Skin of body (tissue), 2 donors: ENCODE results near the gene NBPF20. TPM values are rescaled to one million over a fixed set of nuclear protein-coding genes. Genes with fewer than 3 reads are reported as not detected.
"Not testable (repeated sequence)": the region's sequence is repeated elsewhere in the genome, so short reads cannot be mapped to it uniquely, and the experiment has no call there.

Source experiments
- DNase-seq: peaks from one replicate; lab custom pipeline; 2025; lab: John Stamatoyannopoulos, UW
- total RNA-seq: library from RNA; depleted of rRNA; stranded (reverse); fragments of >200 nt; gene quantifications from one replicate; pipeline ENCODE4 v1.2.3, GENCODE V29; 2014

The NBPF20 gene
- 2.3 TPM for total RNA-seq

GRCh38 chr1:145425436-145426029, at the start of gene NBPF20:
NBPF20 (minus strand) TSS chr1:145425603; CDS start chr1:145405272, 20,331 bp downstream.
- no peak for DNase-seq

DNA sequence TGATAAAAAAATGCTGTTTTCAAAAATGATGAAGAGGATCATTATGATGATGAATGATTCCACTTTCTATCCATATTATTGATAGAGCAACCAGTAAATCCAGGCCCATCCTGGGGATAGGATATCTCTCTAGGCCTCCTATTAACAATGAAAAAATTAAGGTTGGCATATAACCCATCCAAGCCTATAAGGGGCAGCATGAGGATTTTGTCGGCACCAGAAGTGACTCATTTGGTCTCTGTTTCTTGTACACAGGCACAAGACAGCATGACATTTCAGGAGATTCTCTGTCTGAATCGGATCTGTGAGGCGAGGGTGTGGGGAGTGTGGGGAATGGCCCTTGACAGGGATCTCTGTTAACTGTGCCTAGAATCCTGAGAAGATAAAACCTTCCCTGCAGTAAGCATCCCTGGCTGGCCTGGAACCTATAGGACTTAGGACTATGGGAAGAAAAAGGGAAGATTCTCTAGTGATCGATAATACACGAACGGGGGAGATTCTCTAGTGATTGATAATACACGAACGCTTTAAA, 49.5 kb upstream of the NBPF20 start:
- DNase-seq: not testable (repeated sequence)

- DNase-seq: not testable (repeated sequence)
These were observed 47.3 kb upstream of the NBPF20 start for GRCh38 chr1:145472731-145473130.

DNA sequence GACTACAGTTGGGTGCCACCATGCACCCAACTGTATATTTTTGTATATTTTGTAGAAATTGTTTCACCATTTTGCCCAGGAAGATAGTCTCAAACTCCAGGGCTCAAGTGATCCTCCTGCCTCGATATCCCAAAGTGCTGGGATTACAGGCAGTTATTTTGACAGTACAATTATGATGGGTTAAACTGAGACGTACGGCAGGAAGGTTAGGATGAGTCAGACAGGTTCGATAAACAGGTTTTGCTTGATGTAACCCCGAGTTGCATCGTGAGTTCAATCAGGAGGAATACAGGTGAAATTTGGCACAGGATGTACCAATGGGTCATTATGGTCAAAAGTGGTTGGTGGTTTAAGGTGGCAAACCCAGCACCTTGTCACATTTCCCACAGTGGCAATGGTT, 46.0 kb upstream of the NBPF20 start:
- DNase-seq: not testable (repeated sequence)

GRCh38 chr1:145465405-145466144, 40.2 kb upstream of the NBPF20 start:
- peak; percentile 6 for DNase-seq

- DNase-seq: not testable (repeated sequence)
These were observed 39.4 kb upstream of the NBPF20 start for GRCh38 chr1:145464708-145465336.

GRCh38 chr1:145464017-145464416, 38.6 kb upstream of the NBPF20 start:
- DNase-seq: not testable (repeated sequence)

- DNase-seq: not testable (repeated sequence)
These were observed 35.3 kb upstream of the NBPF20 start for GRCh38 chr1:145460684-145461083.

GRCh38 chr1:145460048-145460447, 34.6 kb upstream of the NBPF20 start:
- not testable (repeated sequence) for DNase-seq

GRCh38 chr1:145459591-145459990, 34.2 kb upstream of the NBPF20 start:
- DNase-seq: not testable (repeated sequence)

GRCh38 chr1:145459063-145459462, 33.7 kb upstream of the NBPF20 start:
- not testable (repeated sequence) for DNase-seq

GRCh38 chr1:145454824-145455177, 29.4 kb upstream of the NBPF20 start:
- not testable (repeated sequence) for DNase-seq

GRCh38 chr1:145453873-145454823, 28.7 kb upstream of the NBPF20 start:
- not testable (repeated sequence) for DNase-seq

- DNase-seq: not testable (repeated sequence)
These were observed 27.1 kb upstream of the NBPF20 start for GRCh38 chr1:145452506-145452905.

DNA sequence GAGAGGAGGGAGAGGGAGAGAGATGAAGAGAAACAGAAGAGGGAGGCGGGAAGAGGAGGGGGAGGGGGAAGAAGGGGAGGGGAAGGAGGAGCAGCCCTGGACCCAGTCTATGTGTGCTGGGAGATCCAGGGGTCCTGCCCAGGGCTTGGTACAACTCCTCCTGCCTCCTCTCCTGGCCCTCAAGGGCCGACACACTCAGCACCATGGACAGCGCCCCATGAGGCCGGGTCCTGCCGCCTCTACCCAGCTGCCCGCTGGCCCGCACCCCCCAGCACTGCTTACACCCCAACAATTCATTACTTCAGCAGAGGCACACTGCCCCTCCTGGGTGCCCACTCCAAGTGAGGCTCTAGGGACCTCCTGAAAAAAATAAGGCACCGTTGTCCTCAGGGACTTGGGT, 26.5 kb upstream of the NBPF20 start:
- DNase-seq: not testable (repeated sequence)

DNA sequence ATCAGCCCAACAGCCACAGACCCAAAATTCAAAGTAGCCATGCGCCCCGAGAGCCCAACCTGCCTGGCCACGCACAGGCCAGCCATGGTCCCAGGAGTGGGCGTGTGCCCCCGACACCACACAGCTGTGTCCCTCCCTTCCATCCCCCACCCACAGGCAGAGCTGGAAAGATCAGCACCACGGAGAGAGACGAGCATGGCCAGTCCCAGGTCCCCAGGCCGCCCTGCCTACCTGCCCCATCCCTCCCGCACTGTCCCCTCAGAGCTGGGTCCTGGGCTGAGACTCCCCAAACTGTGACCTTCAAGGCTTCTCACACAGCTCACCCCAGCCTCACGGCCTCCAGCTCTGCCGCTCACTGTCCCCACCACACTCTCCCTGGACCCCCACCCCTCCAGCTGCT, 19.8 kb upstream of the NBPF20 start:
- not testable (repeated sequence) for DNase-seq

DNA sequence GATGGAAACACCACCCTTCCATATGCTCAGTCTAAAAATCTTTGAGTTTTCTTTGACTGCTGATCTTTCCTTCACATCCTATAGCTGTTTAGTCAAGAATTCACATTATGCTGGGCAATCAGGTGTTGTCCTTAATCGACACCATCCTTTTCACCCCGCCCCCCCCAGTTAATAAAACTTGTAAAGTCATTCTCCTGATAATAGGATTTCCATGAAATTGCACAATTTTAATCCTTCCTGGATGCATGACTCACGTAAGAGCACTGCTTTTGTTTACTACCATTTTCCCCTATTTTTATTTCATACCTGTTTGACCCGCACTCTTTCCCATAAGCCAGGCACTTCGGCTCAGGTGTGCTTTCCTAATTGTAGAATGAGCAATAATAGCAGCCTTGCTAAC, 16.9 kb upstream of the NBPF20 start:
- DNase-seq: not testable (repeated sequence)

DNA sequence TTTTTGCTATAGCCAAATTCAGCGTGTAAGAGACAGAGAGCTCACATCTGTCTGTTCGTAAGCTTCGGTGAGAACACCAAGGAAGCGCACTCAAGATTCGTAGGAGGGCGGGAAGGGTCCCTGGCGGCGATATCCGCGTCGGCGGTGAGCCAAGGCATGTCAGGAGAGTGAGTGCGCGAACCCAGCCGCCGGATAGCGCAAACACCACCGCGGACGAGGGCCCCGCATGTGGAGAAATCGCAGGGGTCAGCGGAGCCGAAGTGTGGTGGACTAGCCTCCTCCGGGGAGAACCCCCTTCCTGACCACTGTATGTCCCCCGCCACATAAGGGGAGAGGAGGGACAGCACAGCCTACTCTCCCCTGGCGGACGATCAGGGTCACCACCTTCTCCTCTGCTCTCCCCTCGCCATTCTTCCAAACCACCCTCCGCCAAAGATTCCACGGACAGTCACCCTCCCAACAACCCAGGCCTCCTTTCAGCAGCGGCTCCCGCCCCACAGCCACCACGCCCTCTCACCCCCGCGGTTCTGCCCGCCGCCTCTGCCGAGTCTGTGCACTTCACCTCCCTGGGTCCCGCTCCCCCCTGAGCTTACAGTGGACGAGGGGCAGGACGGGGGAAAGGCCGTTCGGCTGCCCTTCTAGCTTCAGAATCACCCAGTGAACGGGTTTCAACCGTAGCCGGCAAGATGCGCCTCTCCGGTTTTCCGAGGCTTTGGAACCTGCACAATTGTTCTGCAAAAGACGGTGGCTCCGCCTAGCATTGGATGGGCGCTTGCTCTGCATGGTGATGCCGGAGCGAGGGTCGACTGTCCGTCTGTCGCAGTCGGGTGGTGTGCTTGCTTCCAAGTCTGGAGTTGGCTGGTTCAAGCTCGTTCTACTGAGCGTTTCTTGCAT, 6.2 kb upstream of the NBPF20 start:
- DNase-seq: not testable (repeated sequence)

- DNase-seq: not testable (repeated sequence)
These were observed 5.4 kb upstream of the NBPF20 start for GRCh38 chr1:145430830-145431229.

DNA sequence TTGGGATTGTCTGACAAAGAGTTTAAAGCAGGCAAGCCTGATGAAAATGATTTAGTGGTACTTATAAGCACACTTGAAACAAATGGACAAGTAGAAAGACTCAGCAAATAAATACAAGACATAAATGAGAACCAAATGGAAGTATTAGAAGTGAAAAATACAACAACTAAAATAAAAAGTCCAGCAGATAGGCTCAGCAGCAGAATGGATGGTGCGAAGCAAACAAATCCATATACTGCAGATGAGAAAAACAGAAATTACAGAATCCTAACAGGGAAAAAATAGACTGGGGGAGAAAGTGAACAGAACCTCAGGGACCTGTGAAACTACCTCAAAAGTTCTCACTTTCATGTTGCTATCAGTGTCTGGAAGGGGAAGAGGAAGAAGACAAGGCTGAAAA, 3.9 kb upstream of the NBPF20 start:
- not testable (repeated sequence) for DNase-seq
